Measurements from ENCODE around the gene UBL5. TPM values are rescaled to one million over a fixed set of nuclear protein-coding genes. Genes with fewer than 3 reads are reported as not detected.
"Not testable (repeated sequence)": the region's sequence is repeated elsewhere in the genome, so short reads cannot be mapped to it uniquely, and the experiment has no call there.

Gene UBL5
- total RNA-seq, 1 experiment from 2014 or later, result 521 TPM

DNA sequence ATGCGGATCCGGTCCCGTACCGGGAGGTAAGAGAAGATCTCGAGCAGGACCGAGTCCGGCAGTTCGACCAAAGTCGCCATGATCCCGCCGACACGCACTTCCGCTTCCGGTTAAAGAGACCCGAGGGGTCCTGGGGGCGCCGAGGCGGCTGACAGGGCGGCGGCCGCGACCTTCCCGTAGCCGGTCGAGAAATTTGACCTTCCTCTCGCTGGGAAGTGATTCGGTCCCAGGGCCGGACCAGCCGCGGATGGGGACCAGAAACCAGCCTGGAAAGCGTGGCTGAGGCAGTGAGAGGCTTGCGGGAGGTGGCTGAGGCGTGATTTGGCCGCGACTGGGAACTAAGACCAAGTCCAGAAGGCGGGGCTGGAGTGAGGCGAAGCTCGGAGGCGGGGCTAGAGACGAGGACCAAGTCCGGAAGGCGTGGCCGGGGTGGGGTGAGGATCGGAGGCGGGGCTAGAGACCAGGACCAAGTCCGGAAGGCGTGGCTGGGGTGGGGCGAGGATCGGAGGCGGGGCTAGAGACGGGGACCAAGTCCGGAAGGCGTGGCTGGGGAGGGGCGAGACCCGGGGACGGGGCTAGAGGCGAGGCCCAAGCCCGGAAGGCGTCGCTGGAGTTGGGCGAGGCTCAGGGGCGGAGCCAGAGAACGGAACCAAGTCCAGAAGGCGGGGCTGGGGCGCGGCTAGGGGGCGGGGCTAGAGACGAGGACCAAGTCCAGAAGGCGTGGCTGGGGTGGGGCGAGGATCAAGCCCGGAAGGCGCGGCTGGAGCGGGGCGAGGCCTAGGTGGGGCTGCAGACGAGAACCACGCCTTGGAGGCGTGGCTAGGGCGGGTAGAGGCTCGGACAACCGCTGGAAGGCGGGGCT lies 8.8 kb upstream of the UBL5 start, which contains the start of gene FBXL12:
Gene FBXL12 (minus strand): TSS at position 346 of the 862 bp plus-strand sequence. CDS start 266 bp downstream, at position 80.
- Histone ChIP-seq H3K36me3 (ENCODE audit: low read depth, low read length) (peaks cover 9% of the 10 kb centered on the region), H3K27ac (ENCODE audit: low read length) (peak within 1 kb of the TSS; percentile 62), H3K4me3 (ENCODE audit: low read length) (peak within 1 kb of the TSS; percentile 82), H3F3A (ENCODE audit: low read length, unreplicated experiment) (no peaks in the 10 kb centered on the region), H4K20me1 (ENCODE audit: low read length) (no peaks in the 10 kb centered on the region), H3K9me2 (replicated peaks; ENCODE audit: low read length) (no peaks in the 10 kb centered on the region), H3K79me2 (ENCODE audit: low read length) (peaks cover 30% of the 10 kb centered on the region), H3K4me1 (ENCODE audit: insufficient read depth, low read length) (peaks cover 13% of the 10 kb centered on the region), H3K27me3 (ENCODE audit: low read length) (no peaks in the 10 kb centered on the region), H3K9me3 (ENCODE audit: low read length) (no peaks in the 10 kb centered on the region), H3K9ac (ENCODE audit: low read length) (peak within 1 kb of the TSS; percentile 79), H3K4me2 (ENCODE audit: low read length) (peak within 1 kb of the TSS; percentile 94), H2AFZ (ENCODE audit: low read length) (peak within 1 kb of the TSS; percentile 81)
- POLR2A ChIA-PET (ENCODE audit: unreplicated experiment), result no interaction called here
- intact Hi-C loops (cut with micrococcal nuclease), result loop anchor here (1.0 kb wide), 3 partner anchors 23 to 34 kb away; no protein-coding TSS in a partner anchor
- DNase-seq, result peak; percentile 100
- peak; percentile 85 for ATAC-seq
- BruUV-seq (replicated peaks), result no TSS peak
- CTCF ChIA-PET, result interaction anchor here (0.7 kb wide), 2 partner anchors 49 to 136 kb away, joined by 9 to 15 read pairs; no protein-coding TSS in a partner anchor
- TF ChIP-seq EZH2 (IDR thresholded peaks at IDR 0.05; ENCODE audit: low read length, unreplicated experiment), result no peak
- TF ChIP-seq EZH2phosphoT487 (IDR thresholded peaks at IDR 0.05; ENCODE audit: borderline replicate concordance, low read length), result no peak
- TF ChIP-seq, protein P1, sequence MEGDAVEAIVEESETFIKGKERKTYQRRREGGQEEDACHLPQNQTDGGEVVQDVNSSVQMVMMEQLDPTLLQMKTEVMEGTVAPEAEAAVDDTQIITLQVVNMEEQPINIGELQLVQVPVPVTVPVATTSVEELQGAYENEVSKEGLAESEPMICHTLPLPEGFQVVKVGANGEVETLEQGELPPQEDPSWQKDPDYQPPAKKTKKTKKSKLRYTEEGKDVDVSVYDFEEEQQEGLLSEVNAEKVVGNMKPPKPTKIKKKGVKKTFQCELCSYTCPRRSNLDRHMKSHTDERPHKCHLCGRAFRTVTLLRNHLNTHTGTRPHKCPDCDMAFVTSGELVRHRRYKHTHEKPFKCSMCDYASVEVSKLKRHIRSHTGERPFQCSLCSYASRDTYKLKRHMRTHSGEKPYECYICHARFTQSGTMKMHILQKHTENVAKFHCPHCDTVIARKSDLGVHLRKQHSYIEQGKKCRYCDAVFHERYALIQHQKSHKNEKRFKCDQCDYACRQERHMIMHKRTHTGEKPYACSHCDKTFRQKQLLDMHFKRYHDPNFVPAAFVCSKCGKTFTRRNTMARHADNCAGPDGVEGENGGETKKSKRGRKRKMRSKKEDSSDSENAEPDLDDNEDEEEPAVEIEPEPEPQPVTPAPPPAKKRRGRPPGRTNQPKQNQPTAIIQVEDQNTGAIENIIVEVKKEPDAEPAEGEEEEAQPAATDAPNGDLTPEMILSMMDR (conservative IDR thresholded peaks at IDR 0.05; ENCODE audit: low read depth, low read length), result no peak

DNA sequence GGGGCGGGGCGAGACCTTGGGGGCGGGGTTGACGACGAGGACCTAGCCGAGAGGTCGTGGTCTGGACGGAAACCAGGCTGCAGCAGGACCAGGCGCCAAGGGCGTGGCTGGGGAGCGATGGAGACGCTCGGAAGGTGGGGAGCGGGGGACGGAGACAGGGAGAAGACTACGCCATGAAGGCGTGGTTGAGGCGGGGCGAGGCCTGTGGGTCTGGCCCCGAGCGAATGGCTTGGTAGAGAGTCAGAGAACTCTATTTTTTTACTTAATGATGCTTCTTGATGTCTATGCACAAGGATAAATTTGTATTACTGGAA lies 8.2 kb upstream of the UBL5 start:
- H3K4me2 ChIP-seq (ENCODE audit: low read length), result peak overlapping the region; percentile 74
- H3K79me2 ChIP-seq (ENCODE audit: low read length), result peaks cover 30% of the 10 kb centered on the region
- peak overlapping the region; percentile 51 for H2AFZ ChIP-seq (ENCODE audit: low read length)
- H3K9me3 ChIP-seq (ENCODE audit: low read length), result no peaks in the 10 kb centered on the region
- no peaks in the 10 kb centered on the region for H3K27me3 ChIP-seq (ENCODE audit: low read length)
- TF ChIP-seq, protein P1 (conservative IDR thresholded peaks at IDR 0.05; ENCODE audit: low read depth, low read length), result no peak
- TF ChIP-seq EZH2phosphoT487 (IDR thresholded peaks at IDR 0.05; ENCODE audit: borderline replicate concordance, low read length) (no peak), EZH2 (IDR thresholded peaks at IDR 0.05; ENCODE audit: low read length, unreplicated experiment) (no peak)
- POLR2A ChIA-PET (ENCODE audit: unreplicated experiment), result no interaction called here
- intact Hi-C loops (cut with micrococcal nuclease), result loop anchor here (1.0 kb wide), 3 partner anchors 23 to 34 kb away; no protein-coding TSS in a partner anchor
- H3K36me3 ChIP-seq (ENCODE audit: low read depth, low read length), result peaks cover 9% of the 10 kb centered on the region
- DNase-seq (no peak), ATAC-seq (peak; percentile 77)
- no TSS peak for BruUV-seq (replicated peaks)
- no peak overlapping the region for H3K9ac ChIP-seq (ENCODE audit: low read length)
- H3K9me2 ChIP-seq (replicated peaks; ENCODE audit: low read length), result no peaks in the 10 kb centered on the region
- no peaks in the 10 kb centered on the region for H4K20me1 ChIP-seq (ENCODE audit: low read length)
- H3K4me1 ChIP-seq (ENCODE audit: insufficient read depth, low read length), result peaks cover 13% of the 10 kb centered on the region
- H3K27ac ChIP-seq (ENCODE audit: low read length), result peak overlapping the region; percentile 42
- no peaks in the 10 kb centered on the region for H3F3A ChIP-seq (ENCODE audit: low read length, unreplicated experiment)
- peak overlapping the region; percentile 50 for H3K4me3 ChIP-seq (ENCODE audit: low read length)
- CTCF ChIA-PET, result no interaction called here

DNA sequence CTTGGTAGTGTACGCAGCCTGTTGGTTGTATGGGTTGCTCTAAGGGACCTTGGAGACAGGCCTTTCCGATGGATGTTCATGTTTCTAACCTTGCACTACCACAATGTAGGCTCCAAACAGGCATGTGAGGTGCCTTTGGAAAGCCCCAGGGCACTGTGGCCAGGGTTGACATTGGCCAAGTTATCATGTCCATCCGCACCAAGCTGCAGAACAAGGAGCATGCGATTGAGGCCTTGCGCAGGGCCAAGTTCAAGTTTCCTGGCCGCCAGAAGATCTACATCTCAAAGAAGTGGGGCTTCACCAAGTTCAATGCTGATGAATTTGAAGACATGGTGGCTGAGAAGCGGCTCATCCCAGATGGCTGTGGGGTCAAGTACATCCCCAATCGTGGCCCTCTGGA lies 7.7 kb upstream of the UBL5 start:
- H2AFZ ChIP-seq (ENCODE audit: low read length), result peak overlapping the region; percentile 51
- H3F3A ChIP-seq (ENCODE audit: low read length, unreplicated experiment); POLR2A ChIA-PET (ENCODE audit: unreplicated experiment); H3K9ac ChIP-seq (ENCODE audit: low read length); H3K9me3 ChIP-seq (ENCODE audit: low read length); H4K20me1 ChIP-seq (ENCODE audit: low read length); H3K9me2 ChIP-seq (replicated peaks; ENCODE audit: low read length); CTCF ChIA-PET; DNase-seq; H3K27me3 ChIP-seq (ENCODE audit: low read length); H3K36me3 ChIP-seq (ENCODE audit: low read depth, low read length); ATAC-seq; intact Hi-C loops (cut with micrococcal nuclease): not testable (repeated sequence)
- BruUV-seq (replicated peaks), result TSS peak; percentile 50
- peaks cover 30% of the 10 kb centered on the region for H3K79me2 ChIP-seq (ENCODE audit: low read length)
- peaks cover 13% of the 10 kb centered on the region for H3K4me1 ChIP-seq (ENCODE audit: insufficient read depth, low read length)
- peak overlapping the region; percentile 50 for H3K4me3 ChIP-seq (ENCODE audit: low read length)
- H3K27ac ChIP-seq (ENCODE audit: low read length), result peak overlapping the region; percentile 42
- peak overlapping the region; percentile 74 for H3K4me2 ChIP-seq (ENCODE audit: low read length)

Data from PC-3 (cell line).